GM10847 (cell line): ENCODE data around the gene UBR1.

Experiments
- POLR2A ChIP-seq: IDR thresholded peaks from 2 replicates; pipeline ENCODE4 v1.6.1; 2011; ENCODE audit not compliant: insufficient read length; ENCODE audit errors: extremely low read depth

UBR1 gene

DNA sequence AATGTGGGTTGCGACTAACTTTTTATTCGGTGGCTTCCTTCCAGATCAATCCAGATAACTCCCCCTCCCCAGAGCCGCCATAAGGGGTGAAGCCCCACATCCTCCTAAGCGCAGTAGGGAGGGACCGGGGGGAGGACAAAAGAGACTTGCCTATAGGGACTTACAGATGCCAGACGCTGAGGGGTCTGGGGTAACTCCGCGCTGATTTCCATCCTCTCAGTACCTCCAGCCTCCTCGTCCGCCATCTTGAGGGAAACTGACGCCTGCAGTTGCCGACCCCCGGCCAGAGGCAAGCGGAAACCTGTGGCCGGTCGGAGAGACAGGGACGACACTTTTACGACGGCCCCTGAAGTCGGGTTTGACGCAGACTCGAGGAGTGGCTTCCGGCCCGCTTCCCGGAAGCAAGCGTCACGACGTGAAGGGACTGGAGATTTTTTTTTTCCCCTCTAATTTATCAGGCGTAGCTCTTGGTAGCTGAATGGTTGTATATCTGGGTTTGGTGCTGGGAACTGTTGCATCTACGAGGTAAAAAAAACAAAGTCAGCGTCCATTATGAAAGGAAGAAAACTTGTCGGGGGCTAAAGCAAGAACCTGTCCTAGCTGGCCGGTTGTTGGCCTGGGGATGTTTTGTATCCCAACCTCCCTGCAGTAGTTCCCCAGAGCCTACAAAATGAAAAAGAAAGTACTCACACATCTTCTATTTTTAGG, at the start of gene UBR1:
TSS of gene UBR1 (minus strand) at position 261 of the 708 bp plus-strand sequence. CDS start at position 245, 16 bp downstream.
- TF ChIP-seq POLR2A, result peak; percentile 75

DNA sequence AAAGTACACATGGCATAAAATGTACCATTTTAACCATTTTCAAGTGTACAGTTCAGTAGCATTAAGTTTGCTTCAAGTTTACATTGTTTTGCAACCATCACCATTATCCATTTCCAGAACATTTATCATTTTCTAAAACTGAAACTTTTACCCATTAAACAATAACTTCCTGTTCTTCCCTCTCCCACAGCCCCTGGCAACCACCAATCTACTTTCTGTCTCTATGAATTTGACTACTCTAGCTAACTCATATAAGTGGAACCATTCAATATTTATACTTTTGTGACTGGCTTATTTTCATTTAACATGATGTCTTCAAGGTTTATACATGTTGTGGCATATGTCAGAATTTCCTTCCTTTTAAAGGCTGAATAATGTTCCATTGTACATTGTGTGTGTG, 47.4 kb upstream of the UBR1 start:
- TF ChIP-seq POLR2A, result no peak

DNA sequence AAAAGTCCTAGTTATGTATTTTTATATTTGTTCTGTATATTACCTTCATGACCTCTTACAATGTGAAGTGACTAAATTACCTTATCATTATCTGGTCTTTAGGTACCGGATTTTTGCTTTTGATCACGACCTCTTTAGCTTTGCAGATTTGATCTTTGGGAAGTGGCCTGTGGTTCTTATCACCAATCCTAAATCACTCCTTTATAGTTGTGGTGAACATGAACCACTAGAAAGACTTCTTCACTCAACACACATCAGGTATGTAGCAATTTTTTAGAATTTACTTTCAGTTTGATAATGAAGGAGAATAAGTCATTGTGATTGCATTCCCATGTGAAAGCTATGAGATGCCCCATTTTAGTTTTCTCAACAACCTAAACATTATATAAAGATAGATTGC, 45.9 kb upstream of the UBR1 start:
- TF ChIP-seq POLR2A, result no peak

DNA sequence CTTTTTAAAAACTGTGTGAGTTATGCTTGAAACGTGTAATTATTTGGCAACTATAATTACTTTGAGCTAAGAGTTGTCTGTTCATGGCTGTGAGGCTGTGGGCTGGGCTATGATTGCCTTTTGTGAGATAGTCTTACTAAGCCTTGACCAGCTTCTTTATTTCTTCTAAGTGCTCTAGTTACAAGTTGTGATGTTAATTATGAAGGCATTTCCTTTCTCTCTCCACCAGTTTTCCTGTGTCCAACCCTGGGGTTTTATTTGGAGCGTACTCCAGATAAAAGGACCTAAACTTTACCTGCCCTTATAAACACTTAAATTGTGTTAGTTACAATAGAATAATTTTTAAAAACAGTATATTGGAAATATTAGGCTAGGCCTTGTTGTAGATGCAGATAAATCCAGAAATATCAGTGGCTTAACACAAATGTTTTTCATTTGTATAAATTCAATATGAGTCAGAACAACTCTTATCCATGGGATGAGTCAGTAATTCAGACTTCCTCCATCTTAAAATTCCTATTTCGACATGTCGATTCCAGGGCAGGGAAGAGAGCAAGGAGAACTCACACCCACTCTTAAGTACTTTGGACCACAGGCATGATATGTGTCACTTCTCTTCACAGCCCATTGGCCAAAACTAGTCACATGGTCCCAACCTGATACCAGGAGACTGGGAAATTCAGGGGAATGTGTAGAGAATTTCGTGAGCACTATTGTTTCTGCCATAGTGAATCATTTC, 44.5 kb upstream of the UBR1 start:
- TF ChIP-seq POLR2A, result no peak

DNA sequence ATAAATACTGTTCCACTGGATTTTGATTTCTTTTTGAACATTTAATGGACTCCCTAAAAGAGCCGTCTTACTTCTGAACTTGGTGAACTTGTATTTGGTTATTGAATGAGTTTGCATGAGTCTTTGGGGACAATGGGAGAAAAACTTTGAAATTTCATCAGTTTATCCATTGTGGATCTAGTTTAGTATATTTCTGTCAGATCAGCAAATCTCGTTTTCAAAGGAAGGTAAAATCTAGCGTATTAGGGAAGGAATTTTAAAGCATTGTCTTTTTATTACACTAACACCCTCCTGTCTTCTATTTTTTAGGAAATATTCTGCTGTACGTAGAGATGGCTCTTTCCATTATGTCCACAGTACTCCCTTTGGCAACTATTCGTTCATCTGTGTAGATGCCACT, 40.3 kb upstream of the UBR1 start:
- no peak for TF ChIP-seq POLR2A

DNA sequence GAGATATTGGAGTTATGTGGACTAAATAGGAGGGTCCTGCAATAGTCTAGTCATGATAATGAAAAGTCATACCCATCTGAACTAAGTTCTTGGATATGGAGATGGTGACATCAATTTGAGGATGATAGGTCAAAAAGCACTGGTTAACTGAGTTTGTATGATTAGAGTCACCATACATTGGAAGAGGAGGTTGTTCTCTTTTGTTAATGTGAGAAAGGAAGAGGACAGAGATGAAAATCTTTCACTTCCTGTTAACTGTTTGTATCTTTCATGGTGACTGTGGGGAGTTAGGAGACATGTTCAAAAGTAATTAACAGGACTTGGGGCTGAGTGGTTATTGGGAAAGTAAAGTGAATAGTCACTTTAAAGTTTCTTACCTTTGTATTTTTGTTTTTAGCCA, 38.7 kb upstream of the UBR1 start:
- no peak for TF ChIP-seq POLR2A

DNA sequence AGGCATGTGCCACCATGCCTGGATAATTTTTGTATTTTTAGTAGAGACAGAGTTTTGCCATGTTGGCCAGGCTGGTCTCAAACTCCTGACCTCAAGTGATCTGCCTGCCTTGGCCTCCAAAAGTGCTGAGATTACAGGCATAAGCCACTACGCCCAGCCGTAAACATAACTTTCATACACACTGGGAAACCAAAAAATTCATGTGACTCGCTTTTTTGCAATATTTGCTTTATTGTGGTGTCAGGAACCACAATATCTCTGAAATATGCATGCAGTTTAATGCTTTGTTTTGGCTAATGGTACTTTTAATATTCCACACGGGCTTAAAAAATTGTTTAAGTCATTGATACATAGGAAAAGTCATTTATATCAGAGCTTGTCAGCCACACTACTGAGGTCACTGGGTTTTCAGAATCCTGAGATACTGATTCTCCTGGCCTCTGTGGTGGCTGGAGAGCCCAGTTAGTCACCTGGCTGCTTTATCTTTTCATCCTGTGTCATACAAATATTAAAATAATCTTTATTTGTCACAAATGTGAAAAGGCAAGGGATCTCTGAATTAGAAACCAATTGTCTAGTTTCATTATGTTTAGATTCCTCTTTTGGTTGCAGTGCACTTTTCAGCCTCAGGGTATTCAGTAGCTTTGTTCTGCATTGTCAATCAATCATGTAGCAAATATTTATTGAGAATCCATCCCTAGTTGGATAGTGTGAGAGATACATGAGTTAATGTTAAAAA, 37.5 kb upstream of the UBR1 start:
- no peak for TF ChIP-seq POLR2A

DNA sequence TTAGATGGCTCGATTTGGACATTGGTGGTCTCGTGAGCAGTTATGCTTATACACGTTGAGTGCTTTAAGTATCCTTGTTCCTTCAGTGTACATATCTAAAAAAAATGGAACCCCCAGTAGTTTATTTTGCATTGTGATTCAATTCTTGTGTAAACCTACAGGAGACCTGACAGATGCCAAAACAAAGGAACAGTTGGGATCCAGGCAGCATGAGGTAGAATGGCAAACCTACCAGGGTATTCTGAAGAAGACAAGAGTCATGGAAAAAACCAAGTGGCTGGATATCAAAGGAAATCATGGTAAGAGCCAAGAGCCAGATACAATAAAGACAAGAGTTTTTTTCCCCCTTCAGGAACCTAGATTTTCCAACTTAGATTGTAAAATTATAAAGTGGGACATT, 29.5 kb upstream of the UBR1 start:
- TF ChIP-seq POLR2A, result no peak

DNA sequence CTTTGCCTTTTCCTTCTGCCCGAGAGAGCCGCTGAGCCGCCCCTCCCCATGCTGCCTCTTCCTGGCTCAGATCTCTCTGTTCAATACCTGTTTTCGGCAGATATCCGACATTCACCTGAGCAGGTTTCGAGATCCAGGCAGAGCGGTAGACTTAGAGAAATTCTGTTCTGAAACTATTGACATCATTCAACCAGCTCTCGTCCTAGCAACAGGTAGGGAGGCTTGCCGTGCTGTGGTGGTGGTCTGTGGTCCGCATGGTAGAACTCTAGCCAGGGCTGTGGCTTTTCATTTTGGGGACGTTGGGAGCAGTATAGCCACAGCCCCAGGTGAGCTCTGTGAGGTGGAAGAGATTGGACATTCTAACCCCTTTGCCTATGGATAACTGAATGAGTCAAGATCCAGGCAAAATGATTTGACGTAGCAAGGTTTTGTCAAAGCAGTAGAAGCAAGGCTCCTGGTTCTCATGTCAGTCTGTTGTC, 28.4 kb upstream of the UBR1 start:
- TF ChIP-seq POLR2A, result no peak

DNA sequence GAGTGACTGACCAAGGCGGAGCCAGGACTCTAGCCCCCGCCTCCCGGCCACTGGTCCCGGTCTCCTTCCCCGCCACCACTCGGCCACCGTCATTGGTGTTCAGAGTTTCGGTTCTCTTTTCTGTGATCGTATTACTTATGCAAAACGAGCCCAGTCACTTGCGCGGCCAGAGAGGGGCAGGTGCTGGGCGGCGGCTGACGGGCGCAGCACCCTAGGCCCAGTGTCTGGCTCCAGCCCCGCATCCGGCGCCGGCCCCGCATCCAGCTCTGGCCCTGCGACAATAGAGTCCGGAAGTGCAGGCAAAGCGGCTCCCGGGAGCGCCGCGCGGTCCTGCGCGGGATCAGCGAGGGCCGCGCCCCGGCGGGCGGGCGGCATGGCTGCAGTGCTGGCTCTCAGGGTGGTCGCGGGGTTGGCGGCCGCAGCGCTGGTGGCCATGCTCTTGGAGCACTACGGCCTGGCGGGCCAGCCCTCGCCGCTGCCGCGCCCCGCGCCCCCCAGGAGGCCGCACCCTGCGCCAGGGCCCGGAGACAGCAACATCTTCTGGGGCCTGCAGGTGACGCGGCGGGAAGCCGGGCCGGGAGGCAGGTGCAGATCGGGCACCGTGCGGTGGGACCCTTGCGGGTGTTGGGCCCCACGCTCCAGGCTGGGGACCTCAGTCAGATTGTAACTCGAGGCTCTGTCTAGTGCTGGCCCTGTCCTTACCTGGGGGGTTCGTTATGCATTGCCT, 27.8 kb upstream of the UBR1 start, which contains the start of gene TMEM62:
TSS of gene TMEM62 (plus strand) at position 157 of the 727 bp plus-strand sequence. CDS start at position 374, 217 bp downstream.
- peak; percentile 98 for TF ChIP-seq POLR2A

DNA sequence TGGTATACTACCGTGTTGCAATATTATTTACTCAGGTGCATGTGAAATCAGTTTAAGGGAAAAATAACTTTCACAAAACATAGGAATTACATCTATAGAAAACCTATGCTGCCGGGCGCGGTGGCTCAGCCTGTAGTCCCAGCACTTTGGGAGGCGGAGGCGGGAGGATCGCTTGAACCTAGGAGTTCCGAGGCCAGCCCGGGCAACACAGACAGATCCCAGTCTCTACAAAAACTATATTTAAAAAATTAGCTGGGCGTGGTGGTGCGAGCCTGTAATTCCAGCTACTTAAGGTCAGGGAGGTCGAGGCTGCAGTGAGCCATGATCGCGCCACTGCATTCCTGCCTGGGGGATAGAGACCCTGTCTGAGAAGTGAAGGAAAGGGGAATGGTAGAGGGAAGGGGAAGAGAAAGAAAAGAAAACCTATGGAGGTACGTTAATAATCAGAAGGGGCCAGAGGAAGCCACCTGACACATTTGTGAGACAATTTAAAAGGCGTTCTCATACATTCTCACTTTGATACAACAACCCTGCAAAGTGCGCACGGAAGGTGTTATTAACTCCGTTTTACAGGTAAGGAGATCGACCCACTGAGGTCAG, 27.1 kb upstream of the UBR1 start:
- no peak for TF ChIP-seq POLR2A

DNA sequence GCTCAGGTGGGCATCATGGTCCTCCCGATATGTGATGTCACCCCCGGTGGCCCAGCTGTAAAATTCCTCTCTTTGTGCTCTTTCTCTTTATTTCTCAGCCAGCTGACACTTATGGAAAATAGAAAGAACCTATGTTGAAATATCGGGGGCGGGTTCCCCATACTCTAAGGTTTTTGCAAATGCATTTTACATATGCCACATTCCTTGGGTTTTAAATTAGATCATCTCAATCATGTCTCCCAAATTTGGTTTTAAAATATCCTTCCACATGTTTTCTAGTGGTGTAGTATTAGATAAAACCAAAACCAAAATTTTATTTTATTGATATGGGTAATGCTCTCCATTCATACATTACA, 23.1 kb upstream of the UBR1 start:
- TF ChIP-seq POLR2A, result no peak

DNA sequence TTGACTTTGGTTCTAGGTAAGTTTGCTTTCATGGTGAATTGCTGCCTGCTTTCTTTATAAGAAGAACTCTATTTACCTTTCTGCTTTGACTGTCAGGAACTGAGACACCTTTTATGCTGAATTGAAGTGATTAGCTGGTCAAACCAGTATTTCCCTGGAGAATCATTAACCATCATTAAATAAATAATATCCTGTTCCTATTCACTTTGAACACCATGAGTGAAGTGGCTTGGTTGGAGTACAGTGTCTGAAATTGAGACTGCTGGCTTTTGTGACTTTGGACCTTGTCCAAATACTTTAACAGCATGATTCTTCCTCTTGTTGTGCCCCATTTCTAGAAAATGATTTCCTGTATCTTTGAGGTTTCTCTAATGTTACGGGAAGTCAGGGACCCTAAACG, 21.9 kb upstream of the UBR1 start:
- no peak for TF ChIP-seq POLR2A

DNA sequence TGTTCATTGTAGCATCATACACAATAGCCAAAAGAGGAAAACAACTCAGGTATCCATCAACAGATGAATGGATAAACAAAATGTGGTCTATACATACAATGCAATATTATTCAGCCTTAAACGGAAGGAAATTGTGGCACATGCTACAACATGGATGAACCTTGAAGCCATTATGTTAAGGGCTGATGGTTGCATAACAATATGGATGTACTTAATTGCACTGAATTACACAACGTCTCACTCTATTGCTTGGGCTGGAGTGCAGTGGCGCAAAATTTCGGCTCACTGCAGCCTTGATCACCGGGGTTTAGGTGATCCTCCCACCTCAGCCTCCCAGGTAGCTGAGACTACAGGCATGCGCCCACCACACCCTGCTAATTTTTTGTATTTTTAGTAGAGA, 20.5 kb upstream of the UBR1 start:
- no peak for TF ChIP-seq POLR2A
